HepG2 (cell line): Measurements from ENCODE around the gene SAC3D1. TPM values are rescaled to one million over a fixed set of nuclear protein-coding genes. Genes with fewer than 3 reads are reported as not detected.

Source experiments
- ARID5B ChIP-seq: IDR thresholded peaks from 2 replicates; pipeline ENCODE4 v1.4.0; 2020; ENCODE audit warnings: mild to moderate bottlenecking, missing genetic modification reagents
- ATF4 ChIP-seq, 2 experiments: fragments of 450-650 bp in 1 of 2; sonication (generic) in 1 of 2; formaldehyde crosslinking; IDR thresholded peaks; 2 replicates each; pipeline versions ENCODE4 v1.5.0 to v1.8.0; 2020 to 2022; ENCODE audit warnings: mild to moderate bottlenecking in 1 of 2, missing genetic modification reagents in 1 of 2
- BORCS8-MEF2B ChIP-seq: sonication (generic); formaldehyde crosslinking; IDR thresholded peaks from 2 replicates; pipeline ENCODE4 v1.8.0; 2022; ENCODE audit warnings: mild to moderate bottlenecking, missing genetic modification reagents
- DMAP1 ChIP-seq: IDR thresholded peaks from 2 replicates; pipeline ENCODE4 v1.6.1; 2016
- FLYWCH1 ChIP-seq: sonication (generic); formaldehyde crosslinking; IDR thresholded peaks from 2 replicates; pipeline ENCODE4 v1.8.1; 2023; ENCODE audit warnings: mild to moderate bottlenecking, missing genetic modification reagents
- HMGA1 ChIP-seq: sonication (generic); formaldehyde crosslinking; conservative IDR thresholded peaks from 2 replicates; pipeline ENCODE4 v1.4.0; 2020; ENCODE audit warnings: missing genetic modification reagents
- JARID2 ChIP-seq: sonication (generic); formaldehyde crosslinking; IDR thresholded peaks from 2 replicates; pipeline ENCODE4 v1.8.1; 2023; ENCODE audit warnings: missing genetic modification reagents, inconsistent platforms; ENCODE audit not compliant: insufficient replicate concordance
- MYC ChIP-seq: sonication (generic); formaldehyde crosslinking; IDR thresholded peaks from 2 replicates; pipeline ENCODE4 v1.9.0; 2021; ENCODE audit warnings: missing genetic modification reagents, borderline replicate concordance
- NFATC3 ChIP-seq: sonication (generic); formaldehyde crosslinking; IDR thresholded peaks from 2 replicates; pipeline ENCODE4 v1.5.1; 2020; ENCODE audit warnings: mild to moderate bottlenecking, missing genetic modification reagents
- NFYC ChIP-seq: IDR thresholded peaks from 2 replicates; pipeline ENCODE4 v1.6.1; 2016; ENCODE audit warnings: missing genetic modification reagents, missing compliant biosample characterization
- PRMT3 ChIP-seq: sonication (generic); formaldehyde crosslinking; IDR thresholded peaks from 2 replicates; pipeline ENCODE4 v1.8.1; 2022; ENCODE audit warnings: low read depth, mild to moderate bottlenecking, moderate library complexity, missing genetic modification reagents, borderline replicate concordance
- PRPF4 ChIP-seq: fragments of 200-400 bp; formaldehyde crosslinking; IDR thresholded peaks from 2 replicates; pipeline ENCODE4 v1.6.1; 2016; ENCODE audit warnings: low read length, low read depth; ENCODE audit not compliant: poor library complexity, severe bottlenecking
- SSRP1 ChIP-seq: IDR thresholded peaks from 2 replicates; pipeline ENCODE4 v1.6.1; 2016; ENCODE audit warnings: control low read depth
- ZFP91 ChIP-seq: sonication (generic); formaldehyde crosslinking; IDR thresholded peaks from 2 replicates; pipeline ENCODE4 v1.9.0; 2022; ENCODE audit warnings: missing genetic modification reagents, mild to moderate bottlenecking, borderline replicate concordance
- ZNF230 ChIP-seq: sonication (generic); formaldehyde crosslinking; IDR thresholded peaks from 2 replicates; pipeline ENCODE4 v1.4.0; 2020; ENCODE audit warnings: mild to moderate bottlenecking, missing genetic modification reagents
- ZNF772 ChIP-seq: sonication (generic); formaldehyde crosslinking; IDR thresholded peaks from 2 replicates; pipeline ENCODE4 v1.5.0; 2020; ENCODE audit warnings: mild to moderate bottlenecking, missing genetic modification reagents
- ZNF839 ChIP-seq: sonication (generic); formaldehyde crosslinking; IDR thresholded peaks from 2 replicates; pipeline ENCODE4 v1.4.0; 2020; ENCODE audit warnings: missing genetic modification reagents, mild to moderate bottlenecking, borderline replicate concordance
- polyA plus RNA-seq, 8 experiments: library from polyadenylated mRNA; depleted of rRNA in 3 of 8; stranded (reverse) in 7 of 8; unstranded in 1 of 8; fragments of >200 nt; fragmentation: Illumina TruSeq in 4 of 8; extraction: Trizol in 4 of 8; gene quantifications; 2 replicates each; pipeline versions ENCODE4 v1.2.1 to v1.2.3, GENCODE V29; 2011 to 2016; ENCODE audit warnings: low read depth in 4 of 8, missing spikeins in 1 of 8, mixed read lengths in 1 of 8; ENCODE audit not compliant: insufficient read depth in 1 of 8
- total RNA-seq, 5 experiments: library from RNA; depleted of rRNA; stranded (reverse); fragments of >200 nt; fragmentation: Illumina TruSeq; extraction: Trizol; gene quantifications; 2 replicates each; pipeline ENCODE4 v1.2.3, GENCODE V29; 2016; ENCODE audit warnings: low read depth in 1 of 5
- TF ChIP-seq, protein P1 (sequence below): sonication (generic); formaldehyde crosslinking; IDR thresholded peaks from 2 replicates; pipeline ENCODE4 v1.5.0; 2020; ENCODE audit warnings: mild to moderate bottlenecking, low read depth, missing genetic modification reagents, borderline replicate concordance
- TF ChIP-seq, protein P2 (sequence below): sonication (generic); formaldehyde crosslinking; IDR thresholded peaks from 2 replicates; pipeline ENCODE4 v1.5.0; 2020; ENCODE audit warnings: mild to moderate bottlenecking, missing genetic modification reagents, borderline replicate concordance

SAC3D1 gene
- total and polyA plus RNA-seq, 2 of the 13 experiments (the other 11 are each of a cell fraction or from before 2014, with no cell fraction given), result 7.4 to 36.3 TPM

DNA sequence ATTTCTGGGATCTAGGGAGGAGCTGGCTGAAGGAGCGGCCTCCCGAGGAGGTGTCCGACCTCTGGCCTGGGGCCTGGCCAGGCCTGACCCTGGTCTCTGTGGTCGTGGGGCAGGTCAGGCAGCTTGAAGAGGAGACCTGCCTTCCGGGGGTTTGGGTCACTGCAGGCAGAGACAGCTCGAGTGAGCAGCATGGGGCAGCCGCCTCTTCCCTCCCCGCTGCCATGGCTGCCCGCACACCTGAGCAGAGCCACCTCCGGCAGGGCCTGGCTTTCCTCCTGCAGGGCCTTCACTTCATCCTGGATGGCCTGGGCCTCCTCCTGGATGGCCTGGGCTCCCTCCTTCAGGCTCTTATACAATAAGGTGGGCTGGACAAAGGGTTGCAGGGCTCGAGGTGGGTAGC lies 25.3 kb downstream of the SAC3D1 start (continued):
- TF ChIP-seq, protein P1, sequence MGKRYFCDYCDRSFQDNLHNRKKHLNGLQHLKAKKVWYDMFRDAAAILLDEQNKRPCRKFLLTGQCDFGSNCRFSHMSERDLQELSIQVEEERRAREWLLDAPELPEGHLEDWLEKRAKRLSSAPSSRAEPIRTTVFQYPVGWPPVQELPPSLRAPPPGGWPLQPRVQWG, result no peak
- TF ChIP-seq BORCS8-MEF2B (CRISPR knock-in tag) (0 out of 2 replicates have a peak, but pooled peaks have one; percentile 26), ZNF839 (CRISPR knock-in tag) (peak; percentile 40; the same call in 1 of the 2 replicates), ZNF230 (CRISPR knock-in tag) (no peak), FLYWCH1 (CRISPR knock-in tag) (no peak), SSRP1 (CRISPR knock-in tag) (no peak), MYC (CRISPR knock-in tag) (peak; percentile 54; the same call in 1 of the 2 replicates), ZFP91 (CRISPR knock-in tag) (peak; percentile 49; the same call in 1 of the 2 replicates), ATF4 (CRISPR knock-in tag; IDR thresholded peaks at IDR 0.05) (no peak), HMGA1 (CRISPR knock-in tag) (no peak), DMAP1 (CRISPR knock-in tag) (peak; percentile 32; the same call in 1 of the 2 replicates), NFYC (CRISPR knock-in tag) (no peak), ARID5B (CRISPR knock-in tag) (no peak), PRPF4 (no peak), NFATC3 (CRISPR knock-in tag) (no peak), ZNF772 (CRISPR knock-in tag) (no peak), JARID2 (CRISPR knock-in tag) (no peak), PRMT3 (CRISPR knock-in tag) (no peak)
- TF ChIP-seq, protein P2, sequence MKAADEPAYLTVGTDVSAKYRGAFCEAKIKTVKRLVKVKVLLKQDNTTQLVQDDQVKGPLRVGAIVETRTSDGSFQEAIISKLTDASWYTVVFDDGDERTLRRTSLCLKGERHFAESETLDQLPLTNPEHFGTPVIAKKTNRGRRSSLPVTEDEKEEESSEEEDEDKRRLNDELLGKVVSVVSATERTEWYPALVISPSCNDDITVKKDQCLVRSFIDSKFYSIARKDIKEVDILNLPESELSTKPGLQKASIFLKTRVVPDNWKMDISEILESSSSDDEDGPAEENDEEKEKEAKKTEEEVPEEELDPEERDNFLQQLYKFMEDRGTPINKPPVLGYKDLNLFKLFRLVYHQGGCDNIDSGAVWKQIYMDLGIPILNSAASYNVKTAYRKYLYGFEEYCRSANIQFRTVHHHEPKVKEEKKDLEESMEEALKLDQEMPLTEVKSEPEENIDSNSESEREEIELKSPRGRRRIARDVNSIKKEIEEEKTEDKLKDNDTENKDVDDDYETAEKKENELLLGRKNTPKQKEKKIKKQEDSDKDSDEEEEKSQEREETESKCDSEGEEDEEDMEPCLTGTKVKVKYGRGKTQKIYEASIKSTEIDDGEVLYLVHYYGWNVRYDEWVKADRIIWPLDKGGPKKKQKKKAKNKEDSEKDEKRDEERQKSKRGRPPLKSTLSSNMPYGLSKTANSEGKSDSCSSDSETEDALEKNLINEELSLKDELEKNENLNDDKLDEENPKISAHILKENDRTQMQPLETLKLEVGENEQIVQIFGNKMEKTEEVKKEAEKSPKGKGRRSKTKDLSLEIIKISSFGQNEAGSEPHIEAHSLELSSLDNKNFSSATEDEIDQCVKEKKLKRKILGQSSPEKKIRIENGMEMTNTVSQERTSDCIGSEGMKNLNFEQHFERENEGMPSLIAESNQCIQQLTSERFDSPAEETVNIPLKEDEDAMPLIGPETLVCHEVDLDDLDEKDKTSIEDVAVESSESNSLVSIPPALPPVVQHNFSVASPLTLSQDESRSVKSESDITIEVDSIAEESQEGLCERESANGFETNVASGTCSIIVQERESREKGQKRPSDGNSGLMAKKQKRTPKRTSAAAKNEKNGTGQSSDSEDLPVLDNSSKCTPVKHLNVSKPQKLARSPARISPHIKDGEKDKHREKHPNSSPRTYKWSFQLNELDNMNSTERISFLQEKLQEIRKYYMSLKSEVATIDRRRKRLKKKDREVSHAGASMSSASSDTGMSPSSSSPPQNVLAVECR (CRISPR knock-in tag), result peak; percentile 36; the same call in 1 of the 2 replicates
